Activated T-helper 2 cell treated with anti-CD3 and anti-CD28 coated beads, Interferon-gamma antibody, Interleukin-2, Interleukin-4, amounts not matched to agents 10 μg/mL and 5 μg/mL and 100 μg/mL, durations not matched to agents 14 hours and 24 hours and 36 hours (primary cell): ENCODE measurements around the gene TMPRSS11B. TPM values are rescaled to one million over a fixed set of nuclear protein-coding genes. Genes with fewer than 3 reads are reported as not detected.
A peak's percentile ranks its signal among the peaks of the same experiment; 100 is the strongest.
"Not testable (repeated sequence)": the region's sequence is repeated elsewhere in the genome, so short reads cannot be mapped to it uniquely, and the experiment has no call there.

Experiments used
- DNase-seq: peaks from one replicate; pipeline ENCODE4 v3.0.0; 2021; ENCODE audit warnings: low spot score
- H3K27ac Mint-ChIP-seq: one replicate; pipeline ENCODE4 v1.8.0; 2021; ENCODE audit warnings: mixed read lengths
- H3K27me3 Mint-ChIP-seq: one replicate; pipeline ENCODE4 v1.8.0; 2021; ENCODE audit warnings: low read depth, mixed read lengths
- H3K36me3 Mint-ChIP-seq: one replicate; pipeline ENCODE4 v1.8.0; 2021; ENCODE audit warnings: low read depth, mixed read lengths
- H3K4me1 Mint-ChIP-seq: one replicate; pipeline ENCODE4 v1.8.0; 2021; ENCODE audit warnings: low read depth, mixed read lengths
- H3K4me3 Mint-ChIP-seq: one replicate; pipeline ENCODE4 v1.8.0; 2021; ENCODE audit warnings: low read depth, mild to moderate bottlenecking, moderate library complexity, mixed read lengths
- H3K9me3 Mint-ChIP-seq: one replicate; pipeline ENCODE4 v1.8.0; 2021; ENCODE audit warnings: mixed read lengths
- intact Hi-C: fragments of 100-400 bp; cut with micrococcal nuclease; formaldehyde crosslinking; loops from one replicate; pipeline ENCODE4 v1.15.1; 2023
- total RNA-seq: library from RNA; stranded (reverse); gene quantifications from 2 replicates; pipeline ENCODE4 v1.2.3, GENCODE V29; 2022

Gene TMPRSS11B
- total RNA-seq, 1 donor from 2014 or later: not detected

DNA sequence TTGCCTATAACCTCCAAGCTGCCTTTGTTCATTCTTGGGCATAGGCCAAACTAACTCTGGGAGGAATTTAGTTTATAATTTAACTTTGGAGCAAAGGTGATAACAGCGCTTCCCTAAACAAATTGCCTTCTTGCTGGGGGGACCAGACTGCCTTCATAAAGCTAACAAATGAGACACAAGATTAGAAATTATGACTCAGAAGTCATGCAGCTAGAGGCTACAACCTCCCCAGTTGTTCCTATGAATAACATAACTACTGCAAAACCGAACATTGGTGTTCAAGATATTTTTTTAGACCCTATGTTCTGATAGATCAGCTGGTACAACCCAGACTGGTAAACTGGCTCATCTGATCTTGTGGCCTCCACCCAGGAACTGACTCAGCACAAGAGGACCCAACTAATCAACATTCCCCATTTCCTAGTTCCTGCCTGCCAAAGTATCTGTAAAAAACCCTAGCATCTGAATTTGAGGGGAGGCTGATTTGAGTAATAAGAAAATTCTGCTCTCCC, 22.0 kb upstream of the TMPRSS11B start:
- Mint-ChIP-seq H3K9me3 (peaks cover 15% of the 10 kb centered on the region), H3K36me3 (no peaks in the 10 kb centered on the region), H3K27me3 (no peaks in the 10 kb centered on the region), H3K4me1 (peaks cover 18% of the 10 kb centered on the region), H3K4me3 (no peak overlapping the region), H3K27ac (no peak overlapping the region)
- DNase-seq: no peak
- intact Hi-C loops: no loop called here

DNA sequence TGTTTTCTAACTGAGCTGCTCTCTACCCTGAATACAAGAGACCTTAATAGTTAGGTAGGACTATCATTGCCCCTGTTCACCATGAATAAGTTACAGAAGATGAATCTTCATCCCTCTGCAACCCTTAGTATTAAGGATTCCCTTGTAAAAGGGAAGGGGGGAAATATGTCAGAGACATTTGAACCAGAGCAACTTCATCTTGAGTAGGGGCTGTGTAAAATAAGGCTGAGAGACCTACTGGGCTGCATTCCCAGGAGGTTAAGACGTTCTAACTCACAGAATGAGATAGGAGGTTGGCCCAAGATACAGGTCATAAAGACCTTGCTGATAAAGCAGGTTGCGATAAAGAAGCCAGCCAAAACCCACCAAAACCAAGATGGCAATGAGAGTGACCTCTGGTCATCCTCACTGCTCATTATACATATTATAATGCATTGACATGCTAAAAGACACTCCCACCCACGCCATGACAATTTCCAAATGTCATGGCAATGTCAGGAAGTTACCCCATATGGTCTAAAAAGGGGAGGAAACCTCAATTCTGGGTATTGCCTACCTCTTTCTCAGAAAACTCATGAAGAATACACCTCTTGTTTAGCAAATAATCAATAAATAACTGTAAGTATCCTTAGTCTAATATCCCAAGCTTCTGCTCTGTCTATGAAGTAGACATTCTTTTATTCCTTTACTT, 19.5 kb upstream of the TMPRSS11B start:
- intact Hi-C loops: no loop called here
- no peak for DNase-seq
- Mint-ChIP-seq H3K4me3 (no peak overlapping the region), H3K27ac (no peak overlapping the region), H3K9me3 (peaks cover 15% of the 10 kb centered on the region), H3K4me1 (peaks cover 18% of the 10 kb centered on the region), H3K36me3 (no peaks in the 10 kb centered on the region), H3K27me3 (no peaks in the 10 kb centered on the region)

DNA sequence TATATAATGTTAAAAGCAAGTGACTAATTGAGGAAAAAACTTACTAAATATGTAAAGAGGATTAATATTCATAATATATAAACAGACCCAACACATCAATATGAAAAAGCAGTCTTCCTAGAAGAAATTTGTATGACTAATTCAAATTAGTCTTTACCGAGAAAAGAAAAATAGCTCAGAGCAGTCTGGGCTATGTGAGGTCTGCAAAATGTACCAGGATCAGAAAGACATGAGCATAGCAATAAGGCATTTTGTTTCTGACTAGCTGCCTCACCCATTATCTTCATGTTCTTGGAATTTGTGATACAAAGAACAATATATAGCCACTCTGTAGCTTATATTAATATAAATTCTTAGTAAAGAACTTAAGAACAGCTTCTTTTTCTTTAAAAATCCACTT, 13.7 kb upstream of the TMPRSS11B start:
- no peak overlapping the region for H3K4me3 Mint-ChIP-seq
- H3K27me3 Mint-ChIP-seq: no peaks in the 10 kb centered on the region
- no peak overlapping the region for H3K27ac Mint-ChIP-seq
- H3K4me1 Mint-ChIP-seq: no peaks in the 10 kb centered on the region
- intact Hi-C loops: no loop called here
- no peaks in the 10 kb centered on the region for H3K36me3 Mint-ChIP-seq
- DNase-seq: no peak
- peaks cover 5% of the 10 kb centered on the region for H3K9me3 Mint-ChIP-seq

DNA sequence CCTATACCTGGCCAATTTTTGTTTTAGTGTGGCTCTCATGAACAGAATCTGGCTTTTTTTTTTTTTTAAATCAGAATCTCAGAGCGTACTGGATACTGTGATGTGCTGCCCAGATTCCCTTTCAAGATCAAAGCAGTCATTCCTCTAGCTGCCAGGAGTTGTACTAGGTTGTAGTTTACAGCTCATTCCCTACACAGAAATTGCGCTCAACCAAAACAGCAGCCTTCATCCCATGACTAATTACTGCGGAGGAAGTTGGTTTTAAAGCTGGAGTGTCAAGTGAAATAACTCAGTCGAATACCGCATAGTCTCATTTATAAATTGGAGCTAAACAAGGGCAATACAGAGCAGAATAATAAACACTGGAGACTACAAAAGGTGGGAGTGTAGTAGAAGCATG, 12.2 kb upstream of the TMPRSS11B start:
- no peaks in the 10 kb centered on the region for H3K27me3 Mint-ChIP-seq
- no peaks in the 10 kb centered on the region for H3K36me3 Mint-ChIP-seq
- intact Hi-C loops: no loop called here
- no peaks in the 10 kb centered on the region for H3K9me3 Mint-ChIP-seq
- no peak for DNase-seq
- no peaks in the 10 kb centered on the region for H3K4me1 Mint-ChIP-seq
- H3K4me3 Mint-ChIP-seq: no peak overlapping the region
- no peak overlapping the region for H3K27ac Mint-ChIP-seq

DNA sequence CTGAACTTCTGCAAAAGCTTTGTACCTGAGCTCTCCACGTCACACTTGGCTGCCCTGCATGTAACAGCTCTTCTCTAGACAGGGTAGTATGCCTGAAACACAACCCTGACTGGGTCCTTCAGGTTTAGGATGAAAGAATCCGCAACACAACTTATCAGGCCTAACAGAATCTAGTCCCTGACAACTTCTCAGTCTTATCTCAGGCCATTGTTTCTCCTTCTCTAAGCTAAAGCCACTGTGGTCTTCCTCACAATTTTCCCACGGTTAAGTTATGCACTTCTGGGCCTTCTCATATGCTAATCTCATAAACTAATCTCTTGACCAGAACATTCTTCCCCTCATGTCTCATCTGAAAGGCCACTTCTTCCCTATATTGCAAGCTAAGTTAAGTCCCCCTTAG, 10.8 kb upstream of the TMPRSS11B start:
- no peaks in the 10 kb centered on the region for H3K36me3 Mint-ChIP-seq
- intact Hi-C loops: no loop called here
- no peaks in the 10 kb centered on the region for H3K4me1 Mint-ChIP-seq
- DNase-seq: no peak
- no peaks in the 10 kb centered on the region for H3K9me3 Mint-ChIP-seq
- no peaks in the 10 kb centered on the region for H3K27me3 Mint-ChIP-seq
- H3K4me3 Mint-ChIP-seq: no peak overlapping the region
- no peak overlapping the region for H3K27ac Mint-ChIP-seq

DNA sequence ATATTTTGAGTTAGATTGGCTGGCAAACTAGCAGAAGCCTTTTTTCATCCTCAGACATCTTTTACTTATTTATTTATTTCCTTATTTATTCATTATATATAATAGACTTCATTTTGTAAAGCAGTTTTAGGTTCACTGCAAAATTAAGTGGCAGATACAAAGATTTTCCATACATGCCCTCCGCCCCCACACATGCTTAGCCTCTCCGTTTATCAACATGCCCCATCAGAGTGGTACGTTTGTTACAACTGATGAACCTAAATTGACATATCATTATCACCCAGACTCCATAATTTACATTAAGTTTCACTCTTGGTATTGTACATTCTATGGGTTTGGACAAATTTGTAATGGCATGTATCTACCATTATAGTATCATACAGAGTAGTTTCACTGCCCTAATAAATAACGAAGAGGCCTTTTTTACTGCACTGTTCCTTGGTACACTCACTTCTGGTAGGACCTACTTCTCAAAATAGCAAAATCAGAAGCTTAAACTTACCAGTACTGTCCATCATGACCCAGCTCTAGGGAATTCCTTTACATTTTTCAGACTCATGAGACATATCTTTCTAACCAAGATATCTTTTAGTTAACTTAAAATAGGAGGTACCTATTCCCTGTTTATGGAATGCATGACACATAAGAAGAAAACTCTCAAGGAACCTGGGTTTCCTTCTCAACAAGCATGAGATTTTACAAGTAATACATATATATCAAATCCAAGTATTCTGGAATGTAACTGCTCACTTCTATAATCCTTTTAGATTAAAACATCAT, 4.8 kb upstream of the TMPRSS11B start:
- no peak for DNase-seq
- peaks cover 7% of the 10 kb centered on the region for H3K36me3 Mint-ChIP-seq
- H3K27ac Mint-ChIP-seq: peak overlapping the region; percentile 64
- peaks cover 14% of the 10 kb centered on the region for H3K4me1 Mint-ChIP-seq
- H3K9me3 Mint-ChIP-seq: peaks cover 8% of the 10 kb centered on the region
- intact Hi-C loops: no loop called here
- H3K27me3 Mint-ChIP-seq: no peaks in the 10 kb centered on the region
- no peak overlapping the region for H3K4me3 Mint-ChIP-seq

DNA sequence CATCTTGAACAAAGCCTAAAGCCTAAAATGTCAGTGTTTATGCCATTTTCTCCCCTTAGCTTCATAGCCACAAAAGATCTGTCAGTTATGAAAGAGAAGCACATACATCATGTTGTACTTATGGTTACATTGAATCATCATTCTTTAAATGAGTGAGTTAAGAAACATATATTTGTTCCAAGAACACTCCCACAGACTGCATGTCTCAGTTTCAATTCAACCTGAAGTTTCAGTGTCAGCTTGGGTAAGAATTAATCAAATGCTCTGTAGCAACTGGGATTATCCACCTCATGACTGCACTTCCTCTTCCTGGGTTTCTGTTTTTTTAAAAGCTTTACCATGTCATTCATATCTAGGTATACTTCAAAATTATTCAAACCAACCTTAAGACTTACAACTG, 3.9 kb upstream of the TMPRSS11B start:
- Mint-ChIP-seq H3K27ac (peak overlapping the region; percentile 97), H3K4me3 (peak overlapping the region; percentile 62), H3K27me3 (no peaks in the 10 kb centered on the region), H3K9me3 (peaks cover 8% of the 10 kb centered on the region), H3K4me1 (peaks cover 14% of the 10 kb centered on the region), H3K36me3 (peaks cover 7% of the 10 kb centered on the region)
- intact Hi-C loops: loop anchor here (1.0 to 10.0 kb wide), 6 partner anchors 22 to 728 kb away; partner anchors contain the start of genes UBA6 and YTHDC1
- DNase-seq: no peak

DNA sequence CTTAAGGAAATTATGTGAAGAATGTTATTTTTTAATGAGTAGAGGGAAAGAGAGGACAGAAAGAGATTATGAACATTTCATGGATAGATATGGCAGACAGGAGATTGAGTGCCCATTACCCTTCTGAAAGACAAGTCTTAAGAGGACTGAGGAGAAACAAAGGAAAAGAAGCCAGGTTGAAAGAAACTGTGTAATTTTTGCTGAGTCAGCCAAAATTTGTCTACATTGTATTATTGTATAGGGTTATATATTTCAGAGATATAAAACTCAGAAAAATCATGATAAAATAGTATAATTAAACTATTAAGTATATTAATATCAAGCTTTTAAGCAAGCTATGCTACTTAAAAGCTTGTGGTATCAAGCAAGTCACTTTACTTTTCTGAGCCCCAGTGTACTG, 4.9 kb downstream of the TMPRSS11B start:
- H3K36me3 Mint-ChIP-seq: no peaks in the 10 kb centered on the region
- peaks cover 4% of the 10 kb centered on the region for H3K9me3 Mint-ChIP-seq
- H3K4me1 Mint-ChIP-seq: peaks cover 6% of the 10 kb centered on the region
- H3K4me3 Mint-ChIP-seq: no peak overlapping the region
- intact Hi-C loops: loop anchor here (10.0 kb wide), 2 partner anchors 214 to 536 kb away; partner anchors contain the start of gene UBA6
- no peak overlapping the region for H3K27ac Mint-ChIP-seq
- DNase-seq: no peak
- peaks cover 4% of the 10 kb centered on the region for H3K27me3 Mint-ChIP-seq

DNA sequence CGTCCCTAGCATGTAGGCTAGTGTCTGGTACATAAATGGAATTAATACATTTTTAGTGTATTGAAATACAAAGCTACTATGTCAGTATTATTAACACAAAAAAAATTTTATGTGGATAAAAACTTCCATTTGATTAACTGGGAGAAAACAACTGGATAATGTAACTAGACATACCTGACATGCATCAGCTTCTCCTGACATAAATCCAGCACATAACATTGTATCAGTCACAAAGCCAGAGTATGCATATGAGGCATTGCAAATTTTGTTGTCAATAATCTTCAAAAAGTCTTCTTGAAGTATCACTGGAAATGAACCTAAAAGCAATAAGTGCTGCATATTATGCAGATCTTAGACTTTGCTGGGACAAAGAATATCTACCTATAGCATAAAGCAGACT, 16.9 kb downstream of the TMPRSS11B start:
- H3K27me3 Mint-ChIP-seq: peaks cover 2% of the 10 kb centered on the region
- no peaks in the 10 kb centered on the region for H3K4me1 Mint-ChIP-seq
- DNase-seq: no peak
- no peak overlapping the region for H3K4me3 Mint-ChIP-seq
- peaks cover 4% of the 10 kb centered on the region for H3K9me3 Mint-ChIP-seq
- no peaks in the 10 kb centered on the region for H3K36me3 Mint-ChIP-seq
- no peak overlapping the region for H3K27ac Mint-ChIP-seq
- intact Hi-C loops: no loop called here

DNA sequence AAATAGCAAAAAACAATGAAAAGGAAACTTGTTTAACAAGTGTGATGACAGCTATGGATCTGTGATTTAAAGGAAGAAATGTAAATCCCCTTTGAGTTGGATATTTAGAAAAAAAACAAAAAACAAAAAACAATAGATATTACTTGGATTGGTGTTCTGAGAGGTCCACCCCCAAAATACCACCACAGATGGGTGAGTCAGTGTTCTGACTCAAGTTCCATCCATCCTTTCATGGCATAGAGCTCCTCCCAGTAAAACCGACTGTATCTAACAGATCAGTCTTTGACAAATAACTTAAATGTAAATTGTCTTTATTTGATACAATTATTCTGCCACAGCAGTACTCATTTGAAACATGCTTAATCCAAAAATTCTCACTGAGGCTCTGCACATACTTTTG, 27.4 kb downstream of the TMPRSS11B start:
- peaks cover 12% of the 10 kb centered on the region for H3K36me3 Mint-ChIP-seq
- DNase-seq: no peak
- peaks cover 17% of the 10 kb centered on the region for H3K9me3 Mint-ChIP-seq
- H3K4me1 Mint-ChIP-seq: peaks cover 24% of the 10 kb centered on the region
- no peak overlapping the region for H3K27ac Mint-ChIP-seq
- no peaks in the 10 kb centered on the region for H3K27me3 Mint-ChIP-seq
- intact Hi-C loops: no loop called here
- H3K4me3 Mint-ChIP-seq: no peak overlapping the region

DNA sequence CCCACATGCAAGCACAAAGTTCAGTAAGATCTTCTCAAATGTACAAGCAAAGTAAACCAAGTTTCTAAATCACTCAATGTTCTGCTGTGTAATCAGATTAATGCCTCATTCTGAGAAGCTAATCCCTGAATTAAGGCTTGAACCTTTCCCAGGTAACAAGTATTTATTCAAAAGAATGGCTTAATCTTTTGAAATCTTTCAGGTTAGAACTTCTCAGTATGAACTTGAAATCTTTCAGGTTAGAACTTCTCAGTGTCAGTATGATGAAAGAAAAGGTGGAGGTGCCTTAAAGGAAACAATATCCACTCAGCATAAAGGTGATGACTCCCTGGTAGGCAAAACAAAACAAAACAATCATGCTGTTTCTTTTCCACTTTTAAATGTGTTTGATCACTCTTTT, 29.0 kb downstream of the TMPRSS11B start:
- Mint-ChIP-seq H3K27ac (peak overlapping the region; percentile 54), H3K4me3 (no peak overlapping the region), H3K27me3 (no peaks in the 10 kb centered on the region), H3K4me1 (peaks cover 23% of the 10 kb centered on the region), H3K36me3 (peaks cover 13% of the 10 kb centered on the region), H3K9me3 (peaks cover 21% of the 10 kb centered on the region)
- intact Hi-C loops: loop anchor here (1.0 kb wide), 1 partner anchor 33 kb away; no protein-coding TSS in a partner anchor
- DNase-seq: no peak

DNA sequence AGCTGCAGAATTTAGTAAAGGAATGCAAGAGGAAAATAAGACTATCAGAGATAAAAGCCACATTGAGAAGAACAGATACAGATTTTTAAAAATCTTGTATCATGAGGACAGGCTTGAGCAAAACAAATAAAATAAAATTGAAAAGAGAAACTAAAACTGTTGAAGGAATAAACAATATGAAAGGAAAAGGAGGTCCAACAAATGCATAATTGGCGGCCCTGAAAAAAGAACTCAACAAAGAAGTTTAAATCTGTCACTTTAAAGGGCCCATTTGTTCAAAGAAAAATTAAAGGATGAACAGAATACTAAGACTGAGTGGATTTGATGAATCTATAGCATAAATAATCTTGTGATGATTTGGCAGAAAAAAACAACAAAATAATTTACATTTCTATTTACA, 36.5 kb downstream of the TMPRSS11B start:
- Mint-ChIP-seq H3K4me3 (no peak overlapping the region), H3K36me3 (peaks cover 5% of the 10 kb centered on the region), H3K9me3 (peaks cover 55% of the 10 kb centered on the region), H3K27me3 (no peaks in the 10 kb centered on the region), H3K4me1 (peaks cover 1% of the 10 kb centered on the region), H3K27ac (no peak overlapping the region)
- intact Hi-C loops: no loop called here
- no peak for DNase-seq

DNA sequence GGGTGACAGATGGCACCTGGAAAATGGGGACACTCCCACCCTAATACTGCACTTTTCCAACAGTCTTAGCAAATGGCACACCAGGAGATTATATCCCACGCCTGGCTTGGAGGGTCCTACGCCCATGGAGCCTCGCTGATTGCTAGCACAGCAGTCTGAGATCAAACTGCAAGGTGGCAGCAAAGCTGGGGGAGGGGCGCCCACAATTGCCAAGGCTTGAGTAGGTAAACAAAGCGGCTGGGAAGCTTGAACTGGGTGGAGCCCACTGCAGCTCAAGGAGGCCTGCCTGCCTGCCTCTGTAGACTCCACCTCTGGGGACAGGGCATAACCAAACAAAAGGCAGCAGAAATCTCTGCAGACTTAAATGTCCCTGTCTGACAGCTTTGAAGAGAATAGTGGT, 51.2 kb downstream of the TMPRSS11B start:
- H3K27ac Mint-ChIP-seq, H3K4me1 Mint-ChIP-seq: not testable (repeated sequence)

More for the DNA sequence above, 51.2 kb downstream of the TMPRSS11B start:
- H3K9me3 Mint-ChIP-seq, DNase-seq, H3K36me3 Mint-ChIP-seq, H3K4me3 Mint-ChIP-seq, intact Hi-C loops, H3K27me3 Mint-ChIP-seq: not testable (repeated sequence)
